SJSA1 (cell line): Measurements from ENCODE around the gene PKMYT1. TPM values are rescaled to one million over a fixed set of nuclear protein-coding genes. Genes with fewer than 3 reads are reported as not detected.
"Not testable (repeated sequence)": the region's sequence is repeated elsewhere in the genome, so short reads cannot be mapped to it uniquely, and the experiment has no call there.

ENCODE experiments used
- DNase-seq, 2 experiments: peaks; one replicate each; pipeline ENCODE4 v3.0.0-alpha.2; 2015 to 2020; ENCODE audit warnings: low spot score in 2 of 2, low read depth in 1 of 2
- H3K27ac ChIP-seq: fragments of 250-450 bp; sonication (Bioruptor Pico); 2 replicates; pipeline ENCODE4 v1.5.1; 2020; ENCODE audit warnings: mild to moderate bottlenecking, moderate library complexity
- H3K27me3 ChIP-seq: fragments of 250-450 bp; sonication (Bioruptor Pico); replicated peaks from 2 replicates; pipeline ENCODE4 v1.5.1; 2020; ENCODE audit warnings: mild to moderate bottlenecking, moderate library complexity
- H3K36me3 ChIP-seq: fragments of 250-450 bp; sonication (Bioruptor Pico); 2 replicates; pipeline ENCODE4 v1.5.1; 2020; ENCODE audit warnings: mild to moderate bottlenecking
- H3K4me1 ChIP-seq: fragments of 250-450 bp; sonication (Bioruptor Pico); replicated peaks from 2 replicates; pipeline ENCODE4 v1.6.1; 2021; ENCODE audit warnings: mild to moderate bottlenecking
- H3K4me3 ChIP-seq: fragments of 250-450 bp; sonication (Bioruptor Pico); 2 replicates; pipeline ENCODE4 v1.5.1; 2020; ENCODE audit warnings: mild to moderate bottlenecking
- H3K9me3 ChIP-seq: fragments of 250-450 bp; sonication (Bioruptor Pico); replicated peaks from 2 replicates; pipeline ENCODE4 v1.5.1; 2020; ENCODE audit warnings: mild to moderate bottlenecking
- total RNA-seq: library from RNA; depleted of rRNA; stranded (reverse); fragments of >200 nt; shearing (Covaris generic); gene quantifications from 2 replicates; pipeline ENCODE4 v1.2.3, GENCODE V29; 2014

The PKMYT1 gene
- total RNA-seq, 1 experiment from 2014 or later: 66.4 TPM

DNA sequence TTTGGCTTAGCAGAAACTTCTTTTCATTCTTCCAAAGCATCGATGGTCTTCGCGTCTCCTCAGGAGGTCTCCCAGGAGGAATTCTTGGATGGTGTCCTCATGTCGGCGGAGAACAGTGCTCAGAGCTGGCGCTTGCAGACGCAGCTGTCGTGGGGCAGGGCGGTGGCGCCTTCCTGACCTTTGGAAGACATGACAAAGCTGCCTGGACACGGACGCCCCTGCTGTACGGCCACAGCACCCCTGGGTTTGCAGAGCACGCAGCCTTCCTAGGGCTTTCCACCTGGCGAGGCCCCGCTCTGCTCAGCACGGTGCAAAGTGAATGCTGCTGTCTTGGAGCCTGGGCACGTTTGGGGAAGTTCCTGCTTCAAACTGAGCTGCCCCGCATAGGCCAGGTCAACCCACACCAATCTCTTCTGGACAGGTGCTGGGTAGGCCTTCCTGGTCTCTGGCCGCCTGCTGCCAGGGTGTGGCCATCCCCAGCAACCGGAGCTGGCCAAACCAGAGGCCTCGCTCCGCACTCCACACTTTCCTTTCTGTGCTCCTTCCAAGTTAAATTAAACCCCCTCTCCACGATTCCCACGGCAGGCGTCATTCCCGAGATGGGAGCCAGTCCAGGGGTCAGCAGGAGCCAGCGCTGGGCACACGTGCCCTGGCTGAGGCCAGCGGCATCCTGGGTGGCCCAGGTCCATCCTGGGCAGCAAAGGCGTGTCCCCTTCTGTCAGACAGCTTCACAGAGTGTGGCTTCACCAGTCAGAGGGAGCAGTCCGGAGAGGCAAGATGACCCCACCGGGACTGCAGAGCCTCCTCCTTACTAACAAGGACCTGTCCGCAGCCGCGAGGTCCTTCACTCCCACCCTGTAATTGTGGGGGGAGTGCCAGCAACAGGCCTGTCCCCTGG, 31.2 kb downstream of the PKMYT1 start:
- Histone ChIP-seq H3K36me3 (no peaks in the 10 kb centered on the region), H3K4me3 (no peak overlapping the region), H3K9me3 (no peaks in the 10 kb centered on the region), H3K27me3 (peaks cover 7% of the 10 kb centered on the region), H3K4me1 (no peaks in the 10 kb centered on the region), H3K27ac (no peak overlapping the region)
- DNase-seq: no peak

DNA sequence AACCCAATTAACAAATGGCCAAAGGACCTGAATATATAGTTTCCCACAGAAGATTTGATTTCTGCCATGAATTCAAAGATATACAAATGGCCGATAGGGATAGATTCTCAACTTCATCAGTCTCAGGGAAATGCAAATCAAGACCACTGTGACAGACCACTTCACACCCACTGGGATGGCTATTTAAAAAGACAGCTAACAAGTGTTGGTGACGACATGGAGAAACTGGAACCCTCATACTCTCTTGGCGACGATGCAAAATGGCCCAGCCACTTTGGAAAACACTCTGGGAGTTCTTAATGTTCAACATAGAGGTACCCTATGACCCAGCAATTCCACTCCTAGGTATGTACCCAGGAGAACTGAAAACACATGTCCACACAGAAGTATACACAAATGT, 33.6 kb downstream of the PKMYT1 start:
- no peak overlapping the region for H3K27ac ChIP-seq
- no peaks in the 10 kb centered on the region for H3K27me3 ChIP-seq
- H3K9me3 ChIP-seq: no peaks in the 10 kb centered on the region
- no peaks in the 10 kb centered on the region for H3K36me3 ChIP-seq
- H3K4me1 ChIP-seq: no peaks in the 10 kb centered on the region
- H3K4me3 ChIP-seq: no peak overlapping the region
- DNase-seq: no peak

DNA sequence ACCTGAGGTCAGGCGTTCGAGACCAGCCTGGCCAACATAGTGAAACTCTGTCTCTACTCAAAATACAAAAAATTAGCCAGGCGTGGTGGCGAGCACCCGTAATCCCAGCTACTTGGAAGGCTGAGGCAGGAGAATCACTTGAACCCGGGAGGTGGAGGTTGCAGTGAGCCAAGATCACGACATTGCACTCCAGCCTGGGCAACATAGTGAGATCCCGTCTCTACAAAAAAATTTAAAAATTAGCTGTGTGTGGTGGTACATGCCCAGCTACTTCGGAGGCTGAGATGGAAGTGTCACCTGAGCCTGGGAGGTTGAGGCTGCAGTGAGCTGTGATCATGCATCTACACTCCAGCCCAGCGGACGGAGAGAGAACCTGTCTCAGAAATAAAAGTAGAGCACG, 36.5 kb downstream of the PKMYT1 start:
- not testable (repeated sequence) for H3K4me1 ChIP-seq, DNase-seq, H3K9me3 ChIP-seq, H3K27ac ChIP-seq, H3K4me3 ChIP-seq, H3K27me3 ChIP-seq
- H3K36me3 ChIP-seq: peaks cover 22% of the 10 kb centered on the region

DNA sequence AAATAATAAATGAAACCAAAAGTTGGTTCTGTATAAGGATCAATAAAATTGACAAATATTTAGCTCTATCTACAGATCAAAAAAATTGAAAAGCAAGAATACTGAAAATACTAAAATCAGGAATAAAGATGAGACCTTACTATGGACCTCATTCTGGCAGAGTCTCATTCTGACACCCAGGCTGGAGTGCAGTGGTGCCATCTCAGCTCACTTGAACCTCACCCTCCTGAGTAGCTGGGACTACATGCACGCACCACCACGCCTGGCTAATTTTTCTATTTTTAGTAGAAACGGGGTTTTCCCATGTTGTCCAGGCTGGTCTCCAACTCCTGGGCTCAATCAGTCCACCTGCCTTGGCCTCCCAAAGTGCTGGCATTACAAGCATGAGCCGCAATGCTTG, 38.2 kb downstream of the PKMYT1 start:
- Histone ChIP-seq H3K27me3 (no peaks in the 10 kb centered on the region), H3K9me3 (no peaks in the 10 kb centered on the region), H3K36me3 (peaks cover 30% of the 10 kb centered on the region), H3K4me3 (no peak overlapping the region), H3K4me1 (no peaks in the 10 kb centered on the region), H3K27ac (no peak overlapping the region)
- no peak for DNase-seq

DNA sequence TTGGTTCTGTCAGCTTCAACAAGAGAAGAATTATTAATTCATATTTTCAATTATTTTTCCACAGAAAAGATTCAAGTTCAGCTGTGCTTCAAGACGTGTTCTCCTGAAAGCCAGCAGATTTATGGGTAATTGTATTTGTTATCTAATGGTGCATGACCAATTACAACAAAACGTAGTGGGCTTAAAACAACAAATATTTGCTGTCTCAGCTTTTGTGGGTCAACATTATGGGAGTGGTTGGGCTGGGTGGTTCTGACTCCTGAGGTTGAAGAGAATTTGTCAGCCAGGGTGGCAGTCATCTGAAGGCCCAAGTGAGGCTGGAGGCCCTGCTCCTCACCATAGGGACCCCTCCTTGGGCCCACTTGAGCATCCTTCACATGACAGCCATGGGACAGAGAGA, 40.3 kb downstream of the PKMYT1 start:
- Histone ChIP-seq H3K27me3 (no peaks in the 10 kb centered on the region), H3K27ac (no peak overlapping the region), H3K4me3 (no peak overlapping the region), H3K4me1 (no peaks in the 10 kb centered on the region), H3K36me3 (peaks cover 33% of the 10 kb centered on the region), H3K9me3 (no peaks in the 10 kb centered on the region)
- DNase-seq: no peak

DNA sequence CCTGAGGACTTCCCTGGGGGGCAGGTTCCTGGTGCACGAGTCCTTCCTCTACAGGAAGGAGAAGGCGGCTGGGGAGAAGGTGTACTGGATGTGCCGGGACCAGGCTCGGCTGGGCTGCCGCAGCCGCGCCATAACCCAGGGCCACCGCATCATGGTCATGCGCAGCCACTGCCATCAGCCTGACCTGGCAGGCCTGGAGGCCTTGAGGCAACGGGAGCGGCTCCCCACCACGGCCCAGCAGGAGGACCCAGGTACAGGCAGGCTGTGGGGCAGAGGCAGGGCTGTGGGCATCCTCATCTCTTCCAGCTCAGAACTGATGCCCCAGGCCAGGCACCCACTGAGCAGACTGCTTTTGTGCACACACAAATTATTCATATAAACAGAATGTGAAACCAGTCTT, 42.0 kb downstream of the PKMYT1 start:
- Histone ChIP-seq H3K4me3 (no peak overlapping the region), H3K9me3 (no peaks in the 10 kb centered on the region), H3K4me1 (no peaks in the 10 kb centered on the region), H3K36me3 (peaks cover 33% of the 10 kb centered on the region), H3K27me3 (no peaks in the 10 kb centered on the region), H3K27ac (no peak overlapping the region)
- DNase-seq: no peak

DNA sequence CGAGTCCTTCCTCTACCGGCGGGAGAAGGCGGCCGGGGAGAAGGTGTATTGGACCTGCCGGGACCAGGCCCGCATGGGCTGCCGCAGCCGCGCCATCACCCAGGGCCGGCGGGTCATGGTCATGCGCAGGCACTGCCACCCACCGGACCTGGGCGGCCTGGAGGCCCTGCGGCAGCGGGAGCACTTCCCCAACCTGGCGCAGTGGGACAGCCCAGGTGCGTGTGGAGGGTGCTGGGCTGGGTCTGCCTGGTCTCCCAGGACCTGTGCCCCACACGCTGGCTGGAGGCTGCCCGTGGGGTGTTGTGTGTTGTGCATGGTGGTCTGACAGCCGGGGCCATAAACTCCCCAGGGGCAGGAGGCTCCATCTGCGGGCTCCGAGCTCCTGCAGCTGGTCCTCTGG, 43.1 kb downstream of the PKMYT1 start:
- peaks cover 33% of the 10 kb centered on the region for H3K36me3 ChIP-seq
- H3K27me3 ChIP-seq: no peaks in the 10 kb centered on the region
- DNase-seq: no peak
- H3K9me3 ChIP-seq: no peaks in the 10 kb centered on the region
- no peak overlapping the region for H3K27ac ChIP-seq
- H3K4me3 ChIP-seq: no peak overlapping the region
- H3K4me1 ChIP-seq: no peaks in the 10 kb centered on the region

DNA sequence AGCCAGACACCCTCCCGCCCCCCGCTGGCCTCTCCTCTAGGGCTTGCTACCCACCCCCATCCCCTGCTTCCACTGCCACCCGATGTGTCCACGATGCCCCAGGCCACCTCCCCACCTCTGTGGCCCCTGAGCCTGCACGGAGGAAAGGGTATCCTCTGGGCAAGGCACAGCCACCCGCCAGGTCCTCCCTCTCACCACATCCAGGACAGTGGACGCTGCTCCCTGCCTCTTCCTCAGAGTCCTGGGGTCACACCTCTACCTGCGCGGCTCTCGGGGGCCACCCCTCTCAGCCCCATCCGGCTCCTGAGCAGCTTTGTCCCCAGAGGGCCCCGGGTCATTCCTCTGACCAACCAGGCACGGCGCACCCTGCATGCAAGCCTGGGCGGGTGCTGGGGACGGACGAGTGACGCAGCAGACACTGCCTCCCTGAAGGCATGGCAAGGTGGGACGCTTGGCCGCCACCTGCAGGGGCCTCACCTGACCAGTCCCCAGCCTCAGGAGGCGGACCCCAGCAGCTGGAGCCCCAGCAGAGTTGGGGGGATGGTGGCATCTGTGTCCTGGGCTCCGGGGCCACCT, 43.7 kb downstream of the PKMYT1 start:
- Histone ChIP-seq H3K27ac (no peak overlapping the region), H3K4me3 (no peak overlapping the region), H3K36me3 (peaks cover 33% of the 10 kb centered on the region), H3K27me3 (no peaks in the 10 kb centered on the region), H3K4me1 (no peaks in the 10 kb centered on the region), H3K9me3 (no peaks in the 10 kb centered on the region)
- DNase-seq: no peak

DNA sequence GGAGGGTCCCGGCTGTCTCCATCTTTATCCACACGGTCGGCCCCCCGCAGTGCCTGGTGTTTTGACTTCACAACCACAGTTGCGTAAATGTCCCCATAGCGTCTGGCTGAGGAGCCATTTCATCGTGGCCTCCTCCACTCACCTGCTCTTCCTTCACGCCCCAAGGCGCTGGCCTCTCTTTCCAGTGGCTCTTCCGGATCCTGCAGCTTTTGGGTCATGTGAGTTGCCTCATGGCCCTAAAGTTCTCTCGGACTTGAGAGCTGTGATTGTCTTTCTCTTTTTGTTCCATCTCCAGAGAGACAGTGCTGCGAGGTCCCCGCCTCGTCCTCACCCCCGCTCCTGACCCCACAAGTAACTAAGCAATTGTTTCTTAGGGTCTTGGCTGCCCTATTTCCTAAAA, 45.8 kb downstream of the PKMYT1 start:
- no peaks in the 10 kb centered on the region for H3K27me3 ChIP-seq
- no peak overlapping the region for H3K4me3 ChIP-seq
- DNase-seq: no peak
- H3K4me1 ChIP-seq: no peaks in the 10 kb centered on the region
- no peaks in the 10 kb centered on the region for H3K9me3 ChIP-seq
- H3K27ac ChIP-seq: no peak overlapping the region
- peaks cover 25% of the 10 kb centered on the region for H3K36me3 ChIP-seq

DNA sequence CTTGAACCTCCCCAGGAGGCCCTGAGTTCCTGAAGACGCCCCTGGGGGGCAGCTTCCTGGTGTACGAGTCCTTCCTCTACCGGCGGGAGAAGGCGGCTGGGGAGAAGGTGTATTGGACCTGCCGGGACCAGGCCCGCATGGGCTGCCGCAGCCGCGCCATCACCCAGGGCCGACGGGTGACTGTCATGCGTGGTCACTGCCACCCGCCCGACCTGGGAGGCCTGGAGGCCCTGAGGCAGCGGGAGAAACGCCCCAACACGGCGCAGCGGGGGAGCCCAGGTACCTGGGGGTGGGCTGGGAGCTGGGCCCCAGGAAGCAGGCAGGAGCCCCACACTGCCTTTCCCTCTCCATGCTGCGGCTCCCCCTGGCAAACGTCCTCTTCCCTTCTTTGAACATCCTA, 46.5 kb downstream of the PKMYT1 start:
- H3K27ac ChIP-seq: no peak overlapping the region
- peaks cover 18% of the 10 kb centered on the region for H3K36me3 ChIP-seq
- H3K9me3 ChIP-seq: no peaks in the 10 kb centered on the region
- no peak overlapping the region for H3K4me3 ChIP-seq
- no peaks in the 10 kb centered on the region for H3K4me1 ChIP-seq
- no peak for DNase-seq
- no peaks in the 10 kb centered on the region for H3K27me3 ChIP-seq

DNA sequence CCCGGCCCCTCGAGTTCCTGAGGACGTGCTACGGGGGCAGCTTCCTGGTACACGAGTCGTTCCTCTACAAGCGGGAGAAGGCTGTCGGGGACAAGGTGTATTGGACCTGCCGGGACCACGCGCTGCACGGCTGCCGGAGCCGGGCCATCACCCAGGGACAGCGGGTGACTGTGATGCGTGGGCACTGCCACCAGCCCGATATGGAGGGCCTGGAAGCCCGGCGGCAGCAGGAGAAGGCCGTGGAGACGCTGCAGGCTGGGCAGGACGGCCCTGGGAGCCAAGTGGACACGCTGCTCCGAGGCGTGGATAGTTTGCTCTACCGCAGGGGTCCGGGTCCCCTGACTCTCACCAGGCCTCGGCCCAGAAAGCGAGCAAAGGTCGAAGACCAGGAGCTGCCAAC, 47.1 kb downstream of the PKMYT1 start:
- H3K9me3 ChIP-seq: no peaks in the 10 kb centered on the region
- no peak for DNase-seq
- no peaks in the 10 kb centered on the region for H3K4me1 ChIP-seq
- H3K4me3 ChIP-seq: no peak overlapping the region
- H3K27ac ChIP-seq: no peak overlapping the region
- peaks cover 16% of the 10 kb centered on the region for H3K36me3 ChIP-seq
- H3K27me3 ChIP-seq: no peaks in the 10 kb centered on the region

DNA sequence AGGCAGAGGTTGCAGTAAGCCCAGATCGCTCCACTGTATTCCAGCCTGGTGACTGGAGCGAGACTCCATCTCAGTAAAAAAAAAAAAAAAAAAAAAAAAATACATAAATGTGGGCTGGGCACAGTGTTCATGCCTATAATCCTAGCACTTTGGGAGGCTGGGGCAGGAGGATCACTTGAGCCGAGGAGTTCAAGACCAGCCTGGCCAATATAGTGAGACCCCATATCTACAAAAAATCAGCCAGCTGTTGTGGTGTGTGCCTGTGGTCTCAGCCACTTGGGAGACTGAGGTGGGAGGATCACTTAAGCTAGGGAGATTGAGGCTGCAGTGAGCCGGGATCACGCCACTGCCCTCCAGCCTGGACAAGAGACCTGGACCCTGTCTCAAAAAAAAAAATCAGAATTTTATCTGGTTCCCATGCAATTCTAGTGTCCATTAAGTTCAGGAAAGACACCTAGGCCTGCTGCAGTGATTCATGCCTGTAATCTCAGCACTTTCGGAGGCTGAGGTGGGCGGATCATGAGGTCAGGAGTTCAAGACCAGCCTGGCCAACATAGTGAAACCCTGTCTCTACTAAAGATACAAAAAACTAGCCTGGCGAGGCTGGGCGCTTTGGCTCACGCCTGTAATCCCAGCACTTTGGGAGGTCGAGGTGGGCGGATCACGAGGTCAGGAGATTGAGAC, 48.9 kb downstream of the PKMYT1 start:
- not testable (repeated sequence) for H3K4me3 ChIP-seq, H3K27ac ChIP-seq, H3K36me3 ChIP-seq, DNase-seq, H3K4me1 ChIP-seq, H3K27me3 ChIP-seq, H3K9me3 ChIP-seq

DNA sequence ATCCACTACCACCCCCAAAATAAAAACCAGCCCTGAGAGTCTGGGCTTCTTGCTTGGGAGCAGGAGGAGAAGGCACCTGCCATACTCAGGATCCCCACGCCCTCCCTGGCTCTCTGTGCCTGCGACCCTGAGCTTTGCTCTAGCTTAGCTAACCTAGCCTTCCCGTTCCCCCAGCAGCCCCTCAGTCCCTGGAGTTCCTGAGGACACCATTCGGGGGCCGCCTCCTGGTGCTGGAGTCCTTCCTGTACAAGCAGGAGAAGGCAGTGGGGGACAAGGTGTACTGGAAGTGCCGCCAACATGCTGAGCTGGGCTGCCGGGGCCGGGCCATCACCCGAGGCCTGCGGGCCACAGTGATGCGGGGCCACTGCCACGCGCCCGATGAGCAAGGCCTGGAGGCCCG, 50.0 kb downstream of the PKMYT1 start:
- no peak overlapping the region for H3K27ac ChIP-seq

DNA sequence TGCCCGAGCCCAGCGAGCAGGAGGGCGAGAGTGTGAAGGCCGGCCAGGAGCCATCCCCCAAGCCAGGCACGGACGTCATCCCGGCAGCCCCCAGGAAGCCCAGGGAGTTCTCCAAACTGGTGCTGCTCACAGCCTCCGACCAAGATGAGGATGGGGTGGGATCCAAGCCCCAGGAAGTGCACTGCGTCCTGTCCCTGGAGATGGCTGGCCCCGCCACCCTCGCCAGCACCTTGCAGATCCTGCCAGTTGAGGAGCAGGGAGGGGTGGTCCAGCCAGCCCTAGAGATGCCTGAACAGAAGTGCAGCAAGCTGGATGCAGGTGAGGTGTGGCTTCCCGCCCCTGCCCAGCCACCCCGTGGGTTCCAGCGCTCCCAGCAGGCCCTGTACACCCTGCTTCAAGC, 50.6 kb downstream of the PKMYT1 start:
- Histone ChIP-seq H3K27ac (no peak overlapping the region), H3K9me3 (no peaks in the 10 kb centered on the region), H3K4me3 (no peak overlapping the region), H3K27me3 (no peaks in the 10 kb centered on the region), H3K36me3 (peaks cover 6% of the 10 kb centered on the region; the same call in 1 of the 2 replicates), H3K4me1 (peaks cover 5% of the 10 kb centered on the region; the same call in 1 of the 2 replicates)
- no peak for DNase-seq

More for the DNA sequence above, 50.0 kb downstream of the PKMYT1 start:
- no peaks in the 10 kb centered on the region for H3K27me3 ChIP-seq
- no peaks in the 10 kb centered on the region for H3K9me3 ChIP-seq
- H3K36me3 ChIP-seq: peaks cover 6% of the 10 kb centered on the region; the same call in 1 of the 2 replicates
- H3K4me1 ChIP-seq: peaks cover 5% of the 10 kb centered on the region; the same call in 1 of the 2 replicates
- DNase-seq: no peak
- H3K4me3 ChIP-seq: no peak overlapping the region
